ENCODE data around the gene ZC3H7A. TPM values are rescaled to one million over a fixed set of nuclear protein-coding genes. Genes with fewer than 3 reads are reported as not detected.

The ZC3H7A gene
- total and polyA plus RNA-seq, 2 of the 8 experiments (the other 6 are each of a cell fraction or from before 2014, with no cell fraction given), result 32.0 to 55.9 TPM

GRCh38 chr16:11734653-11735043, 62.4 kb downstream of the ZC3H7A start:
- Histone ChIP-seq H3K14ac (ENCODE audit: insufficient read length) (no peak overlapping the region), H3K79me2 (ENCODE audit: control insufficient read depth in 1 of 2, insufficient read depth in 2 of 2, low read length in 2 of 2) (peaks cover 0 to 18% of the 10 kb centered on the region in 2 experiments; a peak in 2 of 4 replicates), H3K18ac (ENCODE audit: extremely low read depth, low read length) (no peak overlapping the region), H2BK20ac (ENCODE audit: low read length) (no peak overlapping the region), H3K4me1 (replicated peaks in 1 of 4; ENCODE audit: control insufficient read depth in 3 of 4, insufficient read depth in 4 of 4, low read length in 3 of 4) (no peaks in the 10 kb centered on the region), H3K56ac (replicated peaks; ENCODE audit: insufficient read length, low read depth, low read length) (no peak overlapping the region), H3K9me3 (ENCODE audit: insufficient read depth in 2 of 2, low read depth in 1 of 2, low read length in 1 of 2) (no peaks in the 10 kb centered on the region), H3K9ac (replicated peaks in 1 of 4; ENCODE audit: extremely low read depth in 1 of 4, low read depth in 3 of 4, low read length in 3 of 4) (no peak overlapping the region), H3K27me3 (replicated peaks in 1 of 4; ENCODE audit: control insufficient read depth in 3 of 4, extremely low read depth in 1 of 4, insufficient read depth in 3 of 4, low read length in 3 of 4) (no peaks in the 10 kb centered on the region), H2BK15ac (ENCODE audit: low read length) (no peak overlapping the region), H2AK5ac (ENCODE audit: low read depth, low read length) (no peak overlapping the region), H4K8ac (ENCODE audit: extremely low read depth, insufficient read depth, low read length) (no peak overlapping the region), H3K27ac (ENCODE audit: low read depth, low read length) (no peak overlapping the region), H2BK12ac (ENCODE audit: low read depth, low read length) (no peak overlapping the region), H3K4me3 (ENCODE audit: extremely low read depth in 1 of 4, insufficient read depth in 2 of 4, low read depth in 3 of 4, low read length in 4 of 4) (no peak overlapping the region), H2AFZ (ENCODE audit: low read length) (no peak overlapping the region), H3K79me1 (ENCODE audit: low read depth, low read length) (no peaks in the 10 kb centered on the region; the same call in 1 of the 2 replicates), H3K4me2 (ENCODE audit: insufficient read depth in 1 of 2, low read depth in 2 of 2, low read length in 2 of 2) (no peak overlapping the region), H3K36me3 (ENCODE audit: control insufficient read depth in 2 of 4, insufficient read depth in 4 of 4, low read length in 3 of 4) (peaks cover 0 to 19% (median 15%) of the 10 kb centered on the region in 4 experiments; a peak in 6 of 8 replicates), H4K5ac (ENCODE audit: insufficient read length, low read depth, low read length) (no peak overlapping the region), H3K4ac (replicated peaks; ENCODE audit: insufficient read length, low read depth, low read length) (no peak overlapping the region), H4K91ac (replicated peaks; ENCODE audit: insufficient read length, low read length) (no peak overlapping the region), H3K23me2 (ENCODE audit: low read depth, low read length) (no peaks in the 10 kb centered on the region), H4K20me1 (replicated peaks in 1 of 2; ENCODE audit: control insufficient read depth in 1 of 2, insufficient read depth in 2 of 2, low read length in 2 of 2) (no peaks in the 10 kb centered on the region), H2BK120ac (replicated peaks; ENCODE audit: low read depth, low read length) (no peak overlapping the region), H3K23ac (ENCODE audit: insufficient read length) (no peak overlapping the region), H2BK5ac (ENCODE audit: low read depth, low read length) (no peak overlapping the region)
- ChIA-PET CTCF (ENCODE audit: partially characterized antibody) (interaction anchor here (0.7 to 1.2 kb wide), 2 partner anchors 14 to 18 kb away, joined by 3 read pairs; no protein-coding TSS in a partner anchor), POLR2A (ENCODE audit: partially characterized antibody) (interaction anchor here (1.0 kb wide), 1 partner anchor 12 kb away, joined by 3 read pairs; no protein-coding TSS in a partner anchor)
- WGBS, 2 experiments (ENCODE audit: extremely low coverage in 1 of 2, insufficient coverage in 1 of 2, insufficient read length in 1 of 2, insufficient replicate concordance in 2 of 2, low coverage in 1 of 2, low lambda C conversion rate in 2 of 2, missing lambda C conversion rate in 1 of 2), result 85% methylated on average over 6 of the region's 6 CpGs; no CpG with 5 or more reads in 1 of the 2 experiments
- no peak for DNase-seq (ENCODE audit: low read depth in 1 of 2, low spot score in 2 of 2)
- FAIRE-seq, result no peak
- TF ChIP-seq RNF2 (IDR thresholded peaks at IDR 0.05; ENCODE audit: borderline replicate concordance, low read depth, low read length, missing control alignments, poor library complexity, severe bottlenecking), result no peak
- no peak for TF ChIP-seq SP1 (IDR thresholded peaks at IDR 0.05; ENCODE audit: low read depth, low read length)
- TF ChIP-seq YY1 (IDR thresholded peaks at IDR 0.05; ENCODE audit: low read depth, low read length), result no peak
- TF ChIP-seq TCF12 (IDR thresholded peaks at IDR 0.05; ENCODE audit: low read depth, low read length), result no peak
- no peak for TF ChIP-seq E2F6 (IDR thresholded peaks at IDR 0.05)
- no peak for TF ChIP-seq POLR2A (IDR thresholded peaks at IDR 0.05; ENCODE audit: control extremely low read depth in 1 of 2, low read depth in 2 of 2, low read length in 2 of 2)
- TF ChIP-seq MAFK (IDR thresholded peaks at IDR 0.05; ENCODE audit: low read depth, low read length), result no peak
- TF ChIP-seq SAP30 (IDR thresholded peaks at IDR 0.05; ENCODE audit: insufficient read depth, insufficient replicate concordance, low read length), result no peak
- no peak for TF ChIP-seq CREB1 (IDR thresholded peaks at IDR 0.05)
- no peak for TF ChIP-seq JUND (IDR thresholded peaks at IDR 0.05; ENCODE audit: low read length)
- no peak for TF ChIP-seq KDM1A (IDR thresholded peaks at IDR 0.05; ENCODE audit: borderline replicate concordance, low read length)
- no peak for TF ChIP-seq RXRA (IDR thresholded peaks at IDR 0.05; ENCODE audit: insufficient read depth, low read depth, low read length)
- TF ChIP-seq MAX (IDR thresholded peaks at IDR 0.05), result no peak
- no peak for TF ChIP-seq JUN (IDR thresholded peaks at IDR 0.05; ENCODE audit: low read depth, low read length)
